Cardiac fibroblast (primary cell): ENCODE measurements around the gene DTX3L.

Source experiments
- DNase-seq, 2 donors: peaks; one replicate each; pipeline versions ENCODE4 v3.0.0 to v3.0.0-alpha.2; 2010; ENCODE audit warnings: low read depth in 2 of 2
- H3K4me3 ChIP-seq, 2 donors: replicated peaks in 1 of 2; 1 replicate in 1 of 2; 2 replicates in 1 of 2; pipeline ENCODE4 v1.5.1; 2011; ENCODE audit warnings: low read depth in 2 of 2, low read length in 2 of 2, mild to moderate bottlenecking in 2 of 2, moderate library complexity in 1 of 2
- CTCF ChIP-seq: IDR thresholded peaks from one replicate; pipeline ENCODE4 v1.5.1; 2011; ENCODE audit warnings: low read depth, mild to moderate bottlenecking, low read length, inconsistent platforms

Gene DTX3L

DNA sequence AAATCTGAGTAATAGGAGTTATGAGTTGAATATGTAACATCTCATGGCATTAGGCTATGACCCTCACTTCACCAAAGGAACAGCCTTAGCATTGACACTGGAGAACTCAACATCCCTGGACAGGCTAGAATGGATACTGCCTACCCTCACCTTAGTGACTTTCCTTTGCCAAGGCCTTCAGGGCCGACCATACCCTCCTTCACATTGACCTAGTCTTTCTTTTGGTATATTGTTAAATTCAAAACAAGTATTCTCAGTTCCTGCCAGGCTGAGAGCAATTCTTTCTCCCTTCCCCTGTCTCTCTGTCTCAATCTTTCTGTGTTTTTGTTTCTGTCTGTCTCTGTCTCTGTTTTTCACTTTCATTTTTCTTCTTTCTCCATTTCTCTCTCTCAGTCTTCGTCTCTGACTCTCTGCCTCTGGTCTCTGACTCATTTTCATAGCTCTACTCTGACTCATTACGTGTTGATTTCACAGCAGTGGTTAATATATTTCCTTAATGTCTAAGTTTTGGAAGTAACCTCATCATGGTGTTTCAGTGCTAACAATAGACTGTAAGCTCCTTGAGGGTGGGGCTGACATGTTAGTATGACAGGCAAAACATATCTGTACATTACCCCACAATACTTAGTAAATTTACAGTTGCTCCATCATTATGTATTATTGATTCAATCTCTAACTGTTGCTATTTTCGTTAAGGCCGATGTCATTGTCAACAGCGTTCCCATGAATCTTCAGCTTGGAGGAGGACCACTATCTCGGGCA lies 45.8 kb downstream of the DTX3L start:
- TF ChIP-seq CTCF, result no peak
- H3K4me3 ChIP-seq, result no peak overlapping the region
- DNase-seq, result peak; percentile 69 to 83

GRCh38 chr3:122612696-122613095 lies 48.6 kb downstream of the DTX3L start:
- DNase-seq, result no peak
- TF ChIP-seq CTCF, result no peak
- H3K4me3 ChIP-seq, result no peak overlapping the region

DNA sequence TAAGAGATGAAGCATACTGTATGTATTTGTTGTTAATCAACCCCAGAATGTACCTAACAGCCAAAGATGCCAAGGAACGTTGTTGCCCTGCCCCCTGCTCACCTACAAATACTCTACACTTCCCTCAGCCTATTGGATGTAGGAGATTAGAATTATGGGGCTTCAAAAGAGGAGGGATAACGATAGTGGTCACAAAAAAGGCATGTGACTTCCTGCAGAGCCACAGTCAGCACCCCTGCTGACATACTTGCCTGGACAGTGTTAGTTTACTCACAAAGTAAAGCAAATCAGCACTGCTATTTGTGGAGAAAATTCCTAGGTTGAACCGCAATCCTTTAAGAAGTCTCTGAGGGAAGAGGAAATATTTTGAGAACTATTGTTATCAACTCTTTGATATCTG lies 51.2 kb downstream of the DTX3L start:
- no peak for TF ChIP-seq CTCF
- no peak overlapping the region for H3K4me3 ChIP-seq
- no peak for DNase-seq

GRCh38 chr3:122618614-122619013 lies 54.5 kb downstream of the DTX3L start:
- no peak for DNase-seq
- no peak for TF ChIP-seq CTCF
- H3K4me3 ChIP-seq, result no peak overlapping the region

DNA sequence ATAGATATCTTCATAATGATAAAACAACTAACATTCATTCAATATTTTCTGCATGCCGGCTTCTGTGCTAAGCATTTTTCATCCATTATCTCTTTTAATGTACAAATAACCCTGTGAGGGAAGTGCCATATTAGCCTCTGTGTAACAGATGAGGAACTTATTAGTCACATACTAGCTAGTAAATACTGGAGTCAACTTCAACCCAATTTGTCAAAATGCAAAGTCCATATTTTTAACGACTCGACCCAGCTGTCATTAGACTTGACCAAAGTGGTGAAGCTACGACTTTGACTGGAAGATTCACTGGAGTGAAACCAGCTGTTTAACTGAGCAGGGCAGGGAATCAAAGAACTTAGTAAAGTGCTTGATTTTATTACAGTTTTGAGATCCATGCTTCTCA lies 54.9 kb downstream of the DTX3L start:
- TF ChIP-seq CTCF, result no peak
- no peak for DNase-seq
- no peak overlapping the region for H3K4me3 ChIP-seq

DNA sequence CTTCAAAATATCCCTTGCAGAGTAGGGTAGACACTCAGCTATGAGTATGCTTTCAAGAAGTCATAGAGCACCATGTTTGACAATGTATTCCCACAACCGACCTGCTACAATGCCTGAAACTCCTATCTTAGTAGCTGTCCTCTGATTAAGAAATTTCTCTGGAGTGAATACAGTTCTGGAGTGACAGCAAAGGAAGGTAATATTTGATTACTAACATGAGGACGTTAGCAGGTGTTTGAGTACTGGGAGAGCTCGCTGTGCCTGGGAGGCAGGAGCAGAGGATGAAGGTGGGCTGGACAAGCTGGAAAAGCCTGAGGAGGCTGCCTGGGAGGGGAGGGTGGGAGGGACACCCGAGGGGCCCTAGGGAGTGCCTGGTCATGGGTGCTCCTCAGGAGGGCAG lies 56.3 kb downstream of the DTX3L start:
- H3K4me3 ChIP-seq, result no peak overlapping the region
- no peak for TF ChIP-seq CTCF
- DNase-seq, result no peak

GRCh38 chr3:122621112-122621511 lies 57.0 kb downstream of the DTX3L start:
- no peak for DNase-seq
- no peak overlapping the region for H3K4me3 ChIP-seq
- TF ChIP-seq CTCF, result no peak
